Activated CD4-positive, CD25-positive, alpha-beta regulatory T cell treated with anti-CD3 and anti-CD28 coated beads, Interleukin-2, amount 50 U/mL, for 72 hours (primary cell): Measurements from ENCODE around the gene PRXL2A.
"Not testable (repeated sequence)": the region's sequence is repeated elsewhere in the genome, so short reads cannot be mapped to it uniquely, and the experiment has no call there.

Source experiments
- DNase-seq: peaks from one replicate; pipeline ENCODE4 v3.0.0; 2021

Gene PRXL2A

DNA sequence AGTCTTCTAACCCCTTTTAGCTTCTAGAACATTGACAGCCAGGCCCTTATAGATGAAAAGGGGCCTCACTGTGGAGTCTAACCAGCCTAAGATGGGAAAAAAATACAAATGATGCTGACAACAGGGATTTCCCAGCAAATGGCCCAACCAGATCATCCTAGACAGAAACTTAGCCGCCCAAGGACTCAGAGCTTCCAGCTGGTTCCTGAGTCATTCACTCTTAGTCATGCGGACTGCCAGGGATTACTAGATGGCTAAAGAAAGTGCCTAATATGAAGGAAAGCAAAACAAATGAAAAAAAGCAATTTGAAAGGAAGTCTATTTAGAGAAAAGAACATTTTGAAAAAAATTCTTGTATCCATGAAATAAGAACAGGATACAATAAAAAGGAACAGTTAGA, 69.5 kb downstream of the PRXL2A start:
- no peak for DNase-seq

DNA sequence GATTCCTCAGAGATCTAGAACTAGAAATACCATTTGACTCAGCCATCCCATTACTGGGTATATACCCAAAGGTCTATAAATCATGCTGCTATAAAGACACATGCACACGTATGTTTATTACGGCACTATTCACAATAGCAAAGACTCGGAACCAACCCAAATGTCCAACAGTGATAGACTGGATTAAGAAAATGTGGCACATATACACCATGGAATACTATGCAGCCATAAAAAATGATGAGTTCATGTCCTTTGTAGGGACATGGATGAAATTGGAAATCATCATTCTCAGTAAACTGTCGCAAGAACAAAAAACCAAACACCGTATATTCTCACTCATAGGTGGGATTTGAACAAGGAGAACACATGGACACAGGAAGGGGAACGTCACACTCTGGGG, 72.0 kb downstream of the PRXL2A start:
- DNase-seq, result not testable (repeated sequence)

DNA sequence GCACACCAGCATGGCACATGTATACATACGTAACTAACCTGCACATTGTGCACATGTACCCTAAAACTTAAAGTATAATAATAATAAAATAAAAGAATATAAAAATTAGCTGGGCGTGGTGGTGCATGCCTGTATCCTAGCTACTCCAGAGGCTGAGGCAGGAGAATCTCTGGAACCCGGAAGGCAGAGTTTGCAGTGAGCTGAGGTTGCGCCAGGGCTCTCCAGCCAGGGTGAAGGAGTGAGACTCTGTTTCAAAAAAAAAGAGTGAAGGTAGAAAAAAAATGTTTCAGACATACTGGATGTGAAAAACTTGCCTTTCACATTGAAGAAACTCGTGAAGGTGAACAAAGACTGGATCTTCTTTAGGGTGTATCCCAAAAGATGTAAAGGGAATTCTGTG, 72.5 kb downstream of the PRXL2A start:
- DNase-seq, result no peak

DNA sequence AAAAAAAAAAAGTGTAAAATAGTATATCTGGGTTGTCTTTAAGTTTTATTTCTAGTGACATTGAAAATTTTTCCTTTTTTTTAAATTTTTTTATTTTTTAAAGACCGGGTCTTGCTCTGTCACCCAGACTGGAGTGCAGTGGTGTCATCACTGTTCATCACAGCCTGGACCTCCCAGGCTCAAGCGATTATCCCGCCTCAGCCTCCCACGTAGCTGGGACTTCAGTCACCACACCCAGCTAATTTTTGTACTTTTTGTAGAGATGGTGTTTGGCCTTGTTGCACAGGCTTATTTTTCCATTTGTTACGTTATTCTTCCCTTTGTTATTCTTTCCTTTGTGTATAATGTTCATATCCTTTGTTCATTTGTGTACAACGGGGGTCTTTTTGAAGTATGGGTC, 75.9 kb downstream of the PRXL2A start:
- no peak for DNase-seq

DNA sequence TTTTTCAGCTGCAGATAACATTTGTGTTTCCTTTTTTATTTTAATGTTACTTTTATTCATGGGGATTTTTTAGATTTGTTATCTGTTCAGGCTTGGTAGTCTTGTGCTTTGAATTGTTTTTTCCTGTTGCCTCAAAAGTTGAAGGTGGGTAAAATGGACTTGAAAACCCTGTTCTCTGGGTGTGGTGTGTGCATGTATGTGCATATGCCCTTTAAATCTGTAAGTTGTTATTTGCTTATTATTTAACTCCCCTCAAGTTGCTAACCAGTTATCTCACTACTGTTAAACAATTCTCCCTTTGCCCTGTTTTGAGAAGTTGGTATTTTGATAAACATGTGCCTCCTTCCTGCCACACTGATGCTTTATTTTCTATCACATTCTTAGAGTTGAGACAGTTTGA, 76.3 kb downstream of the PRXL2A start:
- DNase-seq, result no peak

DNA sequence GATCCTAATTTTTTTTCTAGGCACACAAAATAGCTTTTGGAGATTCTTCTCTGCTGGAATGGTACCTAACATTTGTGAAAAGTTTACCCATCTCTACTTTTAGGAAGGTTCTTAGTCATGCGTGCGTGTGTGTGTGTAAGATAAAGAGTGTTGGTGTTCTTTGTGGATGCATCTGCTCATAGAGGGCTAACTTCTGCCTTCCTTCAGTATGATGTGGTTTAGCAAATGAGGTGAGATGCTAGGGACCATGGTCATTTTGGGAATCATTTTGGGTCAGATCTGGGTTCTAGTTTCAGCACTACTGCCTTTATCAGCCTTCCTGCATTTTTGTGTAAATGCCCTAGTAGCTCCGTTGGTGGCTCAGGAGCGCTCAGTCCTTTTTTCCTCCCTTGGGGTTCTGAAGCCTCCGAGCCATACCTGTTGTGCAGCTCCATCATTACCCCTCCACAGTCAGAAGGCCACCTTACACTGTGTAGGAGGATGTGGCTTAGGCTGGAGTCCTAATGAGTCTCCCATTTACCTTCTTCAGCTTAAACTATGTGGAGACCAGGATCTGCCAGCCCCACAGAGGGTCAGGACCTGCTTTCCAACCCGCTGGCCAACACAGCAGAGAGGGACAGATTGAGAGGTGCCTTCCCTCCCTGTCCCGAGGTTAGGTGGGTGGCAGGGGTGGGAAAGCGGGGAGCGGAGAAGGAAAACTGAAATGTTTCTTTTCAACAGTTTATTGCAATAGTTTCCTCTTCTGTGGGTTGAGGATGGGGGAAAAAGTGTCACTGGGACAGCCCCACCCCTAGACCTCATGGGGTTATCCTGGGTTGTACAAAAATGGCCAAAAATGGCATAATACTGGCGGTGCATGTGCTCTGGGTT, 77.0 kb downstream of the PRXL2A start:
- DNase-seq, result no peak

DNA sequence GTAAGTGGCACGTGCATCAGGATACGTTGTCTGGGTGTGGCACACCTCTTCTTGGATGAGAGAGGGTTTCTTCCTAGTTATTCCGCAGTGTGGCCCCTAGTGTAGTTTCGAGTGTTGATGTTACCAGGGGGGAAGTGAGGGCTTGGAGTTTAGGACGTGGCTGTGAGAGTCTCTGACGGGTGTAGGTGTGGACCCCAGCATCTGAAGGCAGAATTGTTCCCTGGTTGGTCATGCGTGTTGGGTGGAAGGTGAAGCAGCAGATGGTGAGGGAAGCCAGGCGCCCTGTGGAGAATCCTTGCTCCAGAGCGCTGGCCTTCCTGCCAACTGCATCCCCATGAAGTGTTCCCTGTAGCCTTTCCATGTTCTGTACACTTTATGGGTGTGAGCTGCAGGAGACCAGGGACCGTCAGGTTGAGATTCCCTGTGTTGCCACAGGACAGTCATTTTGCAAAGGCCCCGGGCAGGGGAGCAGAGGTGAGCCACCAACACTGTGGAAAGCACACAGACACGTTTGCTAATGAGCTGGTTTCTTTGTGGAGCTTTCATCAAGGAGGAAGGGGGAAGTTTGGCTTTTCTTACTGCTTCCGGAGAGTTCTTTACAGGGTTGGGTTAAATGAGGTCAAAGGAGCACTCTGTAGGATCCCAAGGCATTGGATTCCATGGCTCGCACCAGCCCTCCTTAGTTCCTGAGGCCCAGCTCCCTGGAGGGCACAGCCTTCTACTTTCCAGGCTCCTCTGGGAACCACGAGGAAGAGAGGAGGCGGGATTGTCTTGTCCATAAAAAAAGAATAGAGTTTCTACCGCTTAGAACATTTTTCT, 77.8 kb downstream of the PRXL2A start:
- no peak for DNase-seq
